ENCODE results near the gene DDX54. TPM values are rescaled to one million over a fixed set of nuclear protein-coding genes. Genes with fewer than 3 reads are reported as not detected.

DDX54 gene
- total RNA-seq, 2 donors from 2014 or later: 68.1 to 69.0 TPM

- H3K27ac Mint-ChIP-seq: no peak overlapping the region
Observed at GRCh38 chr12:113164014-113164413, 21.3 kb downstream of the DDX54 start.

GRCh38 chr12:113163030-113163360 is 22.3 kb downstream of the DDX54 start:
- Mint-ChIP-seq H3K4me1 (peaks cover 9% of the 10 kb centered on the region), H3K27ac (no peak overlapping the region), H3K9me3 (no peaks in the 10 kb centered on the region), H3K27me3 (ENCODE audit: insufficient read depth) (no peaks in the 10 kb centered on the region), H3K4me3 (no peak overlapping the region), H3K36me3 (ENCODE audit: low read depth) (peaks cover 56% of the 10 kb centered on the region)
- Histone ChIP-seq H3K9ac (ENCODE audit: extremely low read depth, low read length, poor library complexity, severe bottlenecking) (no peak overlapping the region), H3K27ac (ENCODE audit: low read depth, low read length) (no peak overlapping the region), H3K36me3 (ENCODE audit: control insufficient read depth, insufficient read depth, low read length) (peaks cover 63% of the 10 kb centered on the region), H3K9me3 (ENCODE audit: control insufficient read depth, low read length) (no peaks in the 10 kb centered on the region), H3K4me3 (ENCODE audit: low read length) (no peak overlapping the region), H3K4me1 (ENCODE audit: control insufficient read depth, insufficient read depth, low read length) (no peaks in the 10 kb centered on the region), H3K27me3 (ENCODE audit: control insufficient read depth, insufficient read depth, low read length, poor library complexity, severe bottlenecking) (no peaks in the 10 kb centered on the region)
- no peak for TF ChIP-seq CTCF (conservative IDR thresholded peaks at IDR 0.05)
- DNase-seq: peak; percentile 51
- 88 to 90% methylated on average over 5 to 12 of the region's 12 CpGs for WGBS, 2 experiments (ENCODE audit: insufficient coverage in 1 of 2, insufficient read length in 1 of 2)

More at GRCh38 chr12:113164014-113164413, 21.3 kb downstream of the DDX54 start:
- Mint-ChIP-seq H3K9me3 (no peaks in the 10 kb centered on the region), H3K27me3 (ENCODE audit: insufficient read depth) (no peaks in the 10 kb centered on the region), H3K36me3 (ENCODE audit: low read depth) (peaks cover 59% of the 10 kb centered on the region), H3K4me1 (peaks cover 9% of the 10 kb centered on the region), H3K4me3 (no peak overlapping the region)
- DNase-seq: no peak
- H3K27ac ChIP-seq (ENCODE audit: low read depth, low read length): no peak overlapping the region
- H3K4me1 ChIP-seq (ENCODE audit: control insufficient read depth, insufficient read depth, low read length): no peaks in the 10 kb centered on the region
- H3K27me3 ChIP-seq (ENCODE audit: control insufficient read depth, insufficient read depth, low read length, poor library complexity, severe bottlenecking): no peaks in the 10 kb centered on the region
- no peak for TF ChIP-seq CTCF (conservative IDR thresholded peaks at IDR 0.05)
- no peak overlapping the region for H3K4me3 ChIP-seq (ENCODE audit: low read length)
- H3K9ac ChIP-seq (ENCODE audit: extremely low read depth, low read length, poor library complexity, severe bottlenecking): no peak overlapping the region
- peaks cover 64% of the 10 kb centered on the region for H3K36me3 ChIP-seq (ENCODE audit: control insufficient read depth, insufficient read depth, low read length)
- WGBS, 2 experiments (ENCODE audit: insufficient coverage in 1 of 2, insufficient read length in 1 of 2): 92 to 96% methylated on average over 10 to 13 of the region's 13 CpGs
- no peaks in the 10 kb centered on the region for H3K9me3 ChIP-seq (ENCODE audit: control insufficient read depth, low read length)

GRCh38 chr12:113162102-113163029 is 22.9 kb downstream of the DDX54 start:
- Histone ChIP-seq H3K36me3 (ENCODE audit: control insufficient read depth, insufficient read depth, low read length) (peaks cover 59% of the 10 kb centered on the region), H3K9ac (ENCODE audit: extremely low read depth, low read length, poor library complexity, severe bottlenecking) (no peak overlapping the region), H3K9me3 (ENCODE audit: control insufficient read depth, low read length) (no peaks in the 10 kb centered on the region), H3K4me3 (ENCODE audit: low read length) (no peak overlapping the region), H3K4me1 (ENCODE audit: control insufficient read depth, insufficient read depth, low read length) (no peaks in the 10 kb centered on the region), H3K27ac (ENCODE audit: low read depth, low read length) (peak overlapping the region; percentile 71), H3K27me3 (ENCODE audit: control insufficient read depth, insufficient read depth, low read length, poor library complexity, severe bottlenecking) (no peaks in the 10 kb centered on the region)
- Mint-ChIP-seq H3K9me3 (no peaks in the 10 kb centered on the region), H3K36me3 (ENCODE audit: low read depth) (peaks cover 61% of the 10 kb centered on the region), H3K27me3 (ENCODE audit: insufficient read depth) (no peaks in the 10 kb centered on the region), H3K4me3 (no peak overlapping the region), H3K27ac (peak overlapping the region; percentile 69), H3K4me1 (peaks cover 9% of the 10 kb centered on the region)
- no peak for TF ChIP-seq CTCF (conservative IDR thresholded peaks at IDR 0.05)
- 78 to 84% methylated on average over 11 to 24 of the region's 25 CpGs for WGBS, 2 experiments (ENCODE audit: insufficient coverage in 1 of 2, insufficient read length in 1 of 2)
- DNase-seq: peak; percentile 87

Measured in endodermal cell (in vitro differentiated cells).